ENCODE results near the gene FBXL7. TPM values are rescaled to one million over a fixed set of nuclear protein-coding genes. Genes with fewer than 3 reads are reported as not detected.

FBXL7 gene
- total RNA-seq, 1 experiment from 2014 or later: not detected

DNA sequence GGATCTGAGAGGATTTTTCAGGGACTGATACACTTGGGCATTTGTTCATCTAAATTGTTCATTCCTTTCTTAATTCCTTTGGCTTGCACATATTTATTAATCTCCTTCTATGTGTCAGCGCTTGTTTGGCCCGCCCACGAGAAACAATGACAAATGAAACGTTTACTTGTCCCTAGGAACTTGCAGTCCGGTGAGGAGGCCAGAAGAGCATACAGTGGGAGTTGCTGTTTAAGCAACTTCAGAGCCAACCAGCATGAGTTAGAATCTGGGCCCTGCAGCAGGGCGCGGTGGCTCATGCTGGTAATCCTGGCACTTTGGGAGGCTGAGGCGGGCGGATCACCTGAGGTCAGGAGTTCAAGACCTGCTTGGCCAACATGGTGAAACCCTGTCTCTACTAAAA is 18.8 kb downstream of the FBXL7 start:
- ChIA-PET POLR2A (no interaction called here), CTCF (no interaction called here)
- BruUV-seq (replicated peaks): no TSS peak
- no peak for TF ChIP-seq POLR2AphosphoS5 (IDR thresholded peaks at IDR 0.05; ENCODE audit: low read depth, low read length)
- TF ChIP-seq, protein P1, sequence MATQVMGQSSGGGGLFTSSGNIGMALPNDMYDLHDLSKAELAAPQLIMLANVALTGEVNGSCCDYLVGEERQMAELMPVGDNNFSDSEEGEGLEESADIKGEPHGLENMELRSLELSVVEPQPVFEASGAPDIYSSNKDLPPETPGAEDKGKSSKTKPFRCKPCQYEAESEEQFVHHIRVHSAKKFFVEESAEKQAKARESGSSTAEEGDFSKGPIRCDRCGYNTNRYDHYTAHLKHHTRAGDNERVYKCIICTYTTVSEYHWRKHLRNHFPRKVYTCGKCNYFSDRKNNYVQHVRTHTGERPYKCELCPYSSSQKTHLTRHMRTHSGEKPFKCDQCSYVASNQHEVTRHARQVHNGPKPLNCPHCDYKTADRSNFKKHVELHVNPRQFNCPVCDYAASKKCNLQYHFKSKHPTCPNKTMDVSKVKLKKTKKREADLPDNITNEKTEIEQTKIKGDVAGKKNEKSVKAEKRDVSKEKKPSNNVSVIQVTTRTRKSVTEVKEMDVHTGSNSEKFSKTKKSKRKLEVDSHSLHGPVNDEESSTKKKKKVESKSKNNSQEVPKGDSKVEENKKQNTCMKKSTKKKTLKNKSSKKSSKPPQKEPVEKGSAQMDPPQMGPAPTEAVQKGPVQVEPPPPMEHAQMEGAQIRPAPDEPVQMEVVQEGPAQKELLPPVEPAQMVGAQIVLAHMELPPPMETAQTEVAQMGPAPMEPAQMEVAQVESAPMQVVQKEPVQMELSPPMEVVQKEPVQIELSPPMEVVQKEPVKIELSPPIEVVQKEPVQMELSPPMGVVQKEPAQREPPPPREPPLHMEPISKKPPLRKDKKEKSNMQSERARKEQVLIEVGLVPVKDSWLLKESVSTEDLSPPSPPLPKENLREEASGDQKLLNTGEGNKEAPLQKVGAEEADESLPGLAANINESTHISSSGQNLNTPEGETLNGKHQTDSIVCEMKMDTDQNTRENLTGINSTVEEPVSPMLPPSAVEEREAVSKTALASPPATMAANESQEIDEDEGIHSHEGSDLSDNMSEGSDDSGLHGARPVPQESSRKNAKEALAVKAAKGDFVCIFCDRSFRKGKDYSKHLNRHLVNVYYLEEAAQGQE (IDR thresholded peaks at IDR 0.05; ENCODE audit: insufficient read depth in 1 of 2, low read depth in 2 of 2, low read length in 1 of 2): no peak
- TF ChIP-seq, protein P2, sequence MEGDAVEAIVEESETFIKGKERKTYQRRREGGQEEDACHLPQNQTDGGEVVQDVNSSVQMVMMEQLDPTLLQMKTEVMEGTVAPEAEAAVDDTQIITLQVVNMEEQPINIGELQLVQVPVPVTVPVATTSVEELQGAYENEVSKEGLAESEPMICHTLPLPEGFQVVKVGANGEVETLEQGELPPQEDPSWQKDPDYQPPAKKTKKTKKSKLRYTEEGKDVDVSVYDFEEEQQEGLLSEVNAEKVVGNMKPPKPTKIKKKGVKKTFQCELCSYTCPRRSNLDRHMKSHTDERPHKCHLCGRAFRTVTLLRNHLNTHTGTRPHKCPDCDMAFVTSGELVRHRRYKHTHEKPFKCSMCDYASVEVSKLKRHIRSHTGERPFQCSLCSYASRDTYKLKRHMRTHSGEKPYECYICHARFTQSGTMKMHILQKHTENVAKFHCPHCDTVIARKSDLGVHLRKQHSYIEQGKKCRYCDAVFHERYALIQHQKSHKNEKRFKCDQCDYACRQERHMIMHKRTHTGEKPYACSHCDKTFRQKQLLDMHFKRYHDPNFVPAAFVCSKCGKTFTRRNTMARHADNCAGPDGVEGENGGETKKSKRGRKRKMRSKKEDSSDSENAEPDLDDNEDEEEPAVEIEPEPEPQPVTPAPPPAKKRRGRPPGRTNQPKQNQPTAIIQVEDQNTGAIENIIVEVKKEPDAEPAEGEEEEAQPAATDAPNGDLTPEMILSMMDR (IDR thresholded peaks at IDR 0.05): no peak
- TF ChIP-seq SIN3A (IDR thresholded peaks at IDR 0.05; ENCODE audit: borderline replicate concordance, insufficient read depth, low read depth, low read length): no peak
- TF ChIP-seq TCF7L2 (IDR thresholded peaks at IDR 0.05; ENCODE audit: low read depth, low read length): no peak
- no peak for DNase-seq (ENCODE audit: low read depth, low spot score)
- H3K4me1 ChIP-seq (ENCODE audit: control insufficient read depth, insufficient read depth, low read length): no peaks in the 10 kb centered on the region
- no peak for ATAC-seq
- no peaks in the 10 kb centered on the region for H3K36me3 ChIP-seq (ENCODE audit: control insufficient read depth, insufficient read depth, low read length)
- H3K27ac ChIP-seq (ENCODE audit: low read length): no peak overlapping the region
- H3K9me3 ChIP-seq (ENCODE audit: control insufficient read depth, insufficient read depth, low read depth, low read length): no peaks in the 10 kb centered on the region; the same call in 1 of the 2 replicates
- intact Hi-C loops (cut with micrococcal nuclease; ENCODE audit: unreplicated experiment) (no loop called here), in situ Hi-C loops (cut with HindIII; ENCODE audit: low pct_unique_long_range_greater_than_20kb, low sequenced_read_pairs) (no loop called here)
- H3K27me3 ChIP-seq (ENCODE audit: control insufficient read depth, insufficient read depth, low read length): peaks cover 2% of the 10 kb centered on the region; the same call in 1 of the 2 replicates
- H3K4me3 ChIP-seq (ENCODE audit: low read depth in 2 of 2, low read length in 2 of 2): no peak overlapping the region

DNA sequence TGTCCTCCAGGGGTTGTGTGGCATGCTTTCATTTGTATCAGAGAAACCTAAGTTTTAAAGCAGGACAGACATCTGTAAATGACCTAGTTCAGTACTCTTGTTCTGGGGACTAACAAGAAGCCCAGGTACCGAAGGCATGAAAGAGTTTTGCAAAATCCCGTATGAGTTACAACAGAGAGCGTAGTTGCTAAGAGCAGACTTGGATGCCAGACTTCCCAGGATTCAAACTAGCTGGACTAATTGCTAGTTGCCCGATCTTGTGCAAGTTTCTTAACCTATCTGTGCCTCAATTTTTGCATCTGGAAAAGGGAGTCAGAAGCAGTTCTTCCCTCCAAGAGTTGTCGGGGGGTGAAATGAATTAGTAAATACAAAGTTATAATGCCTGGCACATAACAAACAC is 20.9 kb downstream of the FBXL7 start:
- in situ Hi-C loops (cut with HindIII; ENCODE audit: low pct_unique_long_range_greater_than_20kb, low sequenced_read_pairs): no loop called here
- no TSS peak for BruUV-seq (replicated peaks)
- intact Hi-C loops (cut with micrococcal nuclease; ENCODE audit: unreplicated experiment): no loop called here
- TF ChIP-seq POLR2AphosphoS5 (IDR thresholded peaks at IDR 0.05; ENCODE audit: low read depth, low read length): no peak
- TF ChIP-seq, protein P2 (IDR thresholded peaks at IDR 0.05): no peak
- no peak for TF ChIP-seq TCF7L2 (IDR thresholded peaks at IDR 0.05; ENCODE audit: low read depth, low read length)
- TF ChIP-seq, protein P1 (IDR thresholded peaks at IDR 0.05; ENCODE audit: insufficient read depth in 1 of 2, low read depth in 2 of 2, low read length in 1 of 2): no peak
- TF ChIP-seq SIN3A (IDR thresholded peaks at IDR 0.05; ENCODE audit: borderline replicate concordance, insufficient read depth, low read depth, low read length): no peak
- Histone ChIP-seq H3K36me3 (ENCODE audit: control insufficient read depth, insufficient read depth, low read length) (no peaks in the 10 kb centered on the region), H3K27me3 (ENCODE audit: control insufficient read depth, insufficient read depth, low read length) (peaks cover 2% of the 10 kb centered on the region; the same call in 1 of the 2 replicates), H3K27ac (ENCODE audit: low read length) (no peak overlapping the region), H3K9me3 (ENCODE audit: control insufficient read depth, insufficient read depth, low read depth, low read length) (no peaks in the 10 kb centered on the region; the same call in 1 of the 2 replicates), H3K4me1 (ENCODE audit: control insufficient read depth, insufficient read depth, low read length) (no peaks in the 10 kb centered on the region), H3K4me3 (ENCODE audit: low read depth in 2 of 2, low read length in 2 of 2) (no peak overlapping the region)
- ChIA-PET CTCF (no interaction called here), POLR2A (no interaction called here)
- DNase-seq (ENCODE audit: low read depth, low spot score) (no peak), ATAC-seq (no peak)

Measured in Panc1 (cell line).